Lung (tissue), 12 donors: ENCODE data around the gene RASA2. TPM values are rescaled to one million over a fixed set of nuclear protein-coding genes. Genes with fewer than 3 reads are reported as not detected.

Experiments used
- ATAC-seq: fragments of 200-7000 bp; cut with Tn5 transposase; one replicate; pipeline ENCODE4 v1.9.1; 2020; ENCODE audit warnings: moderate number of reproducible peaks; ENCODE audit not compliant: insufficient read depth, low FRiP score
- DNase-seq, 3 donors: peaks; one replicate each; pipeline ENCODE4 v3.0.0-alpha.2; 2013 to 2017
- H3K27ac ChIP-seq, 2 donors: one replicate each; pipeline ENCODE4 v1.5.1; 2013; ENCODE audit warnings: mild to moderate bottlenecking in 2 of 2, moderate library complexity in 2 of 2, control low read depth in 1 of 2, inconsistent platforms in 1 of 2, low read depth in 1 of 2, low read length in 1 of 2
- H3K27me3 ChIP-seq, 3 donors: one replicate each; pipeline ENCODE4 v1.5.1; 2013; ENCODE audit warnings: low read length in 2 of 3; ENCODE audit not compliant: control insufficient read depth in 3 of 3, insufficient read depth in 3 of 3
- H3K36me3 ChIP-seq, 4 donors: one replicate each; pipeline ENCODE4 v1.5.1; 2013; ENCODE audit warnings: low read length in 4 of 4, mild to moderate bottlenecking in 1 of 4, moderate library complexity in 1 of 4; ENCODE audit not compliant: control insufficient read depth in 4 of 4, insufficient read depth in 4 of 4
- H3K4me1 ChIP-seq, 5 donors: one replicate each; pipeline ENCODE4 v1.5.1; 2013; ENCODE audit warnings: low read length in 5 of 5, mild to moderate bottlenecking in 2 of 5, moderate library complexity in 1 of 5; ENCODE audit not compliant: control insufficient read depth in 5 of 5, insufficient read depth in 5 of 5
- H3K4me3 ChIP-seq: one replicate; pipeline ENCODE4 v1.5.1; 2013; ENCODE audit warnings: mild to moderate bottlenecking, control low read depth, moderate library complexity
- H3K9ac ChIP-seq, 2 donors: one replicate each; pipeline ENCODE4 v1.5.1; 2013; ENCODE audit warnings: low read length in 2 of 2, control low read depth in 1 of 2; ENCODE audit not compliant: insufficient read depth in 1 of 2
- H3K9me3 ChIP-seq, 4 donors: one replicate each; pipeline ENCODE4 v1.5.1; 2013; ENCODE audit warnings: low read length in 3 of 4, mild to moderate bottlenecking in 1 of 4, moderate library complexity in 1 of 4; ENCODE audit not compliant: control insufficient read depth in 4 of 4, insufficient read depth in 3 of 4
- WGBS, 2 donors: extraction: QIAGEN DNeasy Blood & Tissue Kit; methylation state at CpG; one replicate each; pipeline ENCODE4 v1.1.7; 2013; 5-methylcytosine and 5-hydroxymethylcytosine counted together
- polyA plus RNA-seq, 2 donors: library from polyadenylated mRNA; stranded (reverse); fragments of 200-250 nt; gene quantifications; one replicate each; pipeline ENCODE4 v1.2.1, GENCODE V29; 2013
- total RNA-seq, 2 donors: library from RNA; depleted of rRNA in 1 of 2; stranded (reverse); fragments of >200 nt in 1 of 2; gene quantifications; one replicate each; pipeline ENCODE4 v1.2.1, GENCODE V29; 2014 to 2021
- TF ChIP-seq, protein P1 (sequence below): IDR thresholded peaks from 2 replicates; pipeline ENCODE4 v1.5.1; 2012; ENCODE audit warnings: mild to moderate bottlenecking; ENCODE audit errors: control extremely low read depth, extremely low read depth
- donor health status: control.
- donor health status: control.
- donor health status: Bipolar disorder and iron deficiency.
- donor health status: healthy.
- donor health status: DM: yes; HTN: yes; CAD: no.

The RASA2 gene
- total and polyA plus RNA-seq, 4 donors = 6.8 to 27.4 (median 12.9) TPM

DNA sequence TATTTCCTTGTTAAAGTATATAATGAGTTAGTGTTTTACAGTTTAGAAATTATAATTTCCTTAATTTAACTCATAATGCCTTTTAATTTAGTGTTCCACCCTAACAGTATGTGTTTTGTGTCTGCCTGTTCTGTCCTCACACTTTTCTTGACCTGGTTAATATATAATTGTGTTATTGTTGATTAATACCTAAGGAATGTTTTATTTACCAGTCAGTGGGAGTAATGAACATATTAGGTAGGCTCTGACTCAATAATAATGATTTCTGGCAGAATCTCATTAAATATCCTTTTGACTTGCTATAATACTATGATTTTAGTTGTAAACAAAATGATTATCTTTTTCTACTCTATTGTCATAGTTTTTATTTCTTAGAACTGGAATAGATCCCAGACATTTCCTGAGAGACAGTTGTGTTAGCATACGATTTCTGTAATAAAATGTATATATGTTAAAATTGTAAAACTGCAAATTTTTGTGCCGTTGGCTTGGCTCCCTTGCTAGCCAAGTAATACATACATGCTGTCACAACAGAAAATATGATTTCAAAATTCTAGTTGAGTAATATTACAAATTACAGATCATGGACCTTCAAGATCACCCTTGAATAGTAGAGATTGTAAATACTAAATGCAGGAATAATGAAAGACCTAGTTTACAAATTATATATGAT lies 51.9 kb downstream of the RASA2 start:
- TF ChIP-seq, protein P1, sequence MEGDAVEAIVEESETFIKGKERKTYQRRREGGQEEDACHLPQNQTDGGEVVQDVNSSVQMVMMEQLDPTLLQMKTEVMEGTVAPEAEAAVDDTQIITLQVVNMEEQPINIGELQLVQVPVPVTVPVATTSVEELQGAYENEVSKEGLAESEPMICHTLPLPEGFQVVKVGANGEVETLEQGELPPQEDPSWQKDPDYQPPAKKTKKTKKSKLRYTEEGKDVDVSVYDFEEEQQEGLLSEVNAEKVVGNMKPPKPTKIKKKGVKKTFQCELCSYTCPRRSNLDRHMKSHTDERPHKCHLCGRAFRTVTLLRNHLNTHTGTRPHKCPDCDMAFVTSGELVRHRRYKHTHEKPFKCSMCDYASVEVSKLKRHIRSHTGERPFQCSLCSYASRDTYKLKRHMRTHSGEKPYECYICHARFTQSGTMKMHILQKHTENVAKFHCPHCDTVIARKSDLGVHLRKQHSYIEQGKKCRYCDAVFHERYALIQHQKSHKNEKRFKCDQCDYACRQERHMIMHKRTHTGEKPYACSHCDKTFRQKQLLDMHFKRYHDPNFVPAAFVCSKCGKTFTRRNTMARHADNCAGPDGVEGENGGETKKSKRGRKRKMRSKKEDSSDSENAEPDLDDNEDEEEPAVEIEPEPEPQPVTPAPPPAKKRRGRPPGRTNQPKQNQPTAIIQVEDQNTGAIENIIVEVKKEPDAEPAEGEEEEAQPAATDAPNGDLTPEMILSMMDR = no peak
- ATAC-seq (no peak), DNase-seq (peak in 2 of 3 donors; percentile 15 to 58)
- H3K4me3 ChIP-seq = no peak overlapping the region
- no peaks in the 10 kb centered on the region for H3K27me3 ChIP-seq
- peaks cover 4 to 27% (median 14%) of the 10 kb centered on the region in 4 donors for H3K36me3 ChIP-seq
- no peak overlapping the region for H3K9ac ChIP-seq
- no peaks in the 10 kb centered on the region for H3K9me3 ChIP-seq
- H3K4me1 ChIP-seq = no peaks in the 10 kb centered on the region
- 29 to 66% methylated on average over 2 of the region's 2 CpGs for WGBS, 2 donors
- no peak overlapping the region for H3K27ac ChIP-seq

DNA sequence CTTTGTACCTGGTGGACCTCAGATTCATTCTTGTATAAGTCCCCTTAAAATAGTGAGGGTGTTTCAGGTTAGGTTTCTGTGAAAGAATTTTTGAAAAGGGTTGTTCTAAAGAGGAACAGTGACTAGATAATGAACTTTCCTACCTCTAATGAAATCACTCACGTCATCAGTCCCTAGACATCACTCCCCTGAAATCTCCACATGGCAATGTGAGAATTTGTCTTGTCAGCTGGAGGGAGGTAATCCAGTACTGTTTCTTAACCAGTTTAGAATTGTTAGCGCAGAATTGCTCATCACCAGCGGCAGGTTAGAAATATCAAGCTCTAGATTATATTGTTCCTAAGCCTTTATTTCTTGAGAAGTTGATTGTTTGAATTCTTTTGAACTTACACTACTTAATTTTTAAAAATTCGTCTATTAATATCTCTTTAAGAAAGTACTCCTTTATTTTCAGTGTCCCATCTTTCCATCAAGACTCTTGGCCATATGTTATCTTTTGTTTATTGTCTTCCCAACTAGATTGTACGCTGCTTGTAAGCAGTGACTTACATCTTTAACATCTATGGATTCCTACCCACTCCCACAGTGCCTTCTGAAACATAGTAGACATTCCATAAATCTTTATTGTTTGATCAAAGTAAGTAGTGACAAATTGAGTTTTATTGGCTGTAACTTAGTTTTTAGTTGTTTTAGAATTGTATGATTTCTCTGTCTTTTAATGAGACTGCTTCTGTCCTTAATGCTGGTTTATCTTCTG lies 52.8 kb downstream of the RASA2 start:
- 85 to 87% methylated on average over 5 of the region's 5 CpGs for WGBS, 2 donors
- no peak overlapping the region for H3K27ac ChIP-seq
- H3K9ac ChIP-seq = no peak overlapping the region
- ATAC-seq (no peak), DNase-seq (no peak)
- H3K4me1 ChIP-seq = no peaks in the 10 kb centered on the region
- no peak overlapping the region for H3K4me3 ChIP-seq
- no peaks in the 10 kb centered on the region for H3K27me3 ChIP-seq
- peaks cover 4 to 27% (median 16%) of the 10 kb centered on the region in 4 donors for H3K36me3 ChIP-seq
- TF ChIP-seq, protein P1 = no peak
- H3K9me3 ChIP-seq = peaks cover 0 to 2% (median under 1%) of the 10 kb centered on the region in 4 donors

DNA sequence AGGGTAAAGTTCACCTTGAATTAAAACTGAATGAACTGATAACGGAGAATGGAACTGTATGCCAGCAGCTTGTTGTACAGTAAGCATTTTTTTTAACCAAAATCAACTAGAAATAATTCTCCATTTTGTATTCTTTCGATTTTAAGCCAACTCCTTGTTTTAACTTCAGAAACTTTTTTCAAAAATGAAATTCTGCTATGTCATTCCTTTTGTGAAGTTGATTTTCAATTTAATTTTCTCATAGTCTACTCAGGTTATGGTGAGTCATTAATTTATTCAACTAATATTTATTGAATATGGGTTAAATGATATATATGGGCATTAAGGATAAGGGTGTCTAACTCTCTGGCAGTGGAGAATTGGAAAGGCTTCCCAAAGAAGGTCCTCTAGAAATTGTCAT lies 53.7 kb downstream of the RASA2 start:
- Histone ChIP-seq H3K9me3 (peaks cover 0 to 4% (median under 1%) of the 10 kb centered on the region in 4 donors), H3K36me3 (peaks cover 2 to 26% (median 17%) of the 10 kb centered on the region in 4 donors), H3K27ac (no peak overlapping the region), H3K9ac (no peak overlapping the region), H3K27me3 (no peaks in the 10 kb centered on the region), H3K4me1 (no peaks in the 10 kb centered on the region), H3K4me3 (no peak overlapping the region)
- ATAC-seq = no peak
- WGBS, 2 donors = 89 to 90% methylated on average over 2 of the region's 2 CpGs
- TF ChIP-seq, protein P1 = no peak
- DNase-seq = no peak
